SK-N-SH treated with all-trans-retinoic acid at 6 μM for 48 hours (cell line): ENCODE measurements around the gene ADPRS.

Experiments
- CREB5 ChIP-seq: fragments of 250-450 bp; sonication (Bioruptor Pico); IDR thresholded peaks from 2 replicates; pipeline ENCODE4 v1.5.1; 2020; ENCODE audit warnings: low read depth, mild to moderate bottlenecking, moderate library complexity
- PPARA ChIP-seq: fragments of 250-450 bp; sonication (Bioruptor Pico); IDR thresholded peaks from 2 replicates; pipeline ENCODE4 v1.5.0; 2020; ENCODE audit warnings: mild to moderate bottlenecking, borderline replicate concordance
- ZNF8 ChIP-seq: fragments of 450-650 bp; formaldehyde crosslinking; IDR thresholded peaks from 2 replicates; pipeline ENCODE4 v1.5.0; 2020; ENCODE audit warnings: mild to moderate bottlenecking, moderate library complexity

- TF ChIP-seq PPARA (CRISPR knock-in tag) (no peak), CREB5 (CRISPR knock-in tag) (no peak), ZNF8 (no peak)
Measured at GRCh38 chr1:36112823-36113222, 24.1 kb downstream of the ADPRS start.
